ENCODE data around the gene RNF183. TPM values are rescaled to one million over a fixed set of nuclear protein-coding genes. Genes with fewer than 3 reads are reported as not detected.
A peak's percentile ranks its signal among the peaks of the same experiment; 100 is the strongest.

The RNF183 gene
- total and polyA plus RNA-seq, 9 of the 15 experiments (the other 6 are each of a cell fraction or from before 2014, with no cell fraction given), result 0.04 to 2.0 (median 0.16) TPM; not detected in 5

DNA sequence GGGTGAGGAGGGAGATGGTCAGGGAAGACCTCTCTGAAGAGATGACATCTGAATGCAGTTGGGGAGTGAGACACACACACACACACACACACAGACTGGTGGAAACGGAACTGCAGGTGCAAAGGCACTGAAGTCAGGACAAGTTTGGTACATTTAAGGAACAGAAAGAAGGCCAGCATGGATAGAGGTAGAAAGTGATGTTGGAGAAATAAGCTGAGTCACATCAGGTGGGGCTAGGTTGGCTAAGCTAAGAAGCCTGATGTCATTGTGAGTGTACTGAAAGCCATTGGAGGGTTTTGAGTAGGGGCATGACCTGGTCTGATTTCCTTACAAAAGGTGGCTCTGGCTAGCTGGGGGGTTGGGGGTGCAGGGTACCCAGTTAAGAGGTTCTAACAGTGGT, 49.2 kb upstream of the RNF183 start (continued):
- TF ChIP-seq YY1 (IDR thresholded peaks at IDR 0.05; ENCODE audit: borderline replicate concordance in 1 of 3, control insufficient read depth in 1 of 3, extremely low read depth in 1 of 3, insufficient read depth in 3 of 3, insufficient read length in 1 of 3, insufficient replicate concordance in 2 of 3, low read depth in 1 of 3, low read length in 2 of 3) (no peak), ZC3H8 (IDR thresholded peaks at IDR 0.05) (no peak), PCBP1 (IDR thresholded peaks at IDR 0.05; ENCODE audit: low read depth, low read length, poor library complexity, severe bottlenecking) (no peak), NFE2L1 (tag; IDR thresholded peaks at IDR 0.05; ENCODE audit: borderline replicate concordance, low read depth) (peak; percentile 65; the same call in 1 of the 2 replicates), ZNF239 (CRISPR knock-in tag; IDR thresholded peaks at IDR 0.05) (no peak), SMARCE1 (IDR thresholded peaks at IDR 0.05) (no peak), CTBP1 (IDR thresholded peaks at IDR 0.05; ENCODE audit: borderline replicate concordance) (peak; percentile 26; the same call in 1 of the 2 replicates), ZNF316 (IDR thresholded peaks at IDR 0.05) (peak; percentile 94), PURB (CRISPR knock-in tag; IDR thresholded peaks at IDR 0.05; ENCODE audit: low read depth) (no peak), DPF2 (IDR thresholded peaks at IDR 0.05) (peak; percentile 30; the same call in 1 of the 2 replicates), MAFF (IDR thresholded peaks at IDR 0.05; ENCODE audit: low read length) (peak; percentile 58; the same call in 1 of the 2 replicates), NFE2 (IDR thresholded peaks at IDR 0.05; ENCODE audit: low read depth) (peak; percentile 83), MAFK (IDR thresholded peaks at IDR 0.05; ENCODE audit: low read length) (peak; percentile 48; the same call in 1 of the 2 replicates), ZNF212 (CRISPR knock-in tag; IDR thresholded peaks at IDR 0.05) (no peak), CEBPG (CRISPR knock-in tag; IDR thresholded peaks at IDR 0.05) (no peak), CEBPG (tag; conservative IDR thresholded peaks at IDR 0.05 in 1 of 2, IDR thresholded peaks at IDR 0.05 in 1 of 2) (no peak)
- TF ChIP-seq, protein P1, sequence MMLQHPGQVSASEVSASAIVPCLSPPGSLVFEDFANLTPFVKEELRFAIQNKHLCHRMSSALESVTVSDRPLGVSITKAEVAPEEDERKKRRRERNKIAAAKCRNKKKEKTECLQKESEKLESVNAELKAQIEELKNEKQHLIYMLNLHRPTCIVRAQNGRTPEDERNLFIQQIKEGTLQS (IDR thresholded peaks at IDR 0.05), result peak; percentile 32; the same call in 1 of the 2 replicates
- TF ChIP-seq, protein P1 (CRISPR knock-in tag; conservative IDR thresholded peaks at IDR 0.05), result no peak
- TF ChIP-seq, protein P2, sequence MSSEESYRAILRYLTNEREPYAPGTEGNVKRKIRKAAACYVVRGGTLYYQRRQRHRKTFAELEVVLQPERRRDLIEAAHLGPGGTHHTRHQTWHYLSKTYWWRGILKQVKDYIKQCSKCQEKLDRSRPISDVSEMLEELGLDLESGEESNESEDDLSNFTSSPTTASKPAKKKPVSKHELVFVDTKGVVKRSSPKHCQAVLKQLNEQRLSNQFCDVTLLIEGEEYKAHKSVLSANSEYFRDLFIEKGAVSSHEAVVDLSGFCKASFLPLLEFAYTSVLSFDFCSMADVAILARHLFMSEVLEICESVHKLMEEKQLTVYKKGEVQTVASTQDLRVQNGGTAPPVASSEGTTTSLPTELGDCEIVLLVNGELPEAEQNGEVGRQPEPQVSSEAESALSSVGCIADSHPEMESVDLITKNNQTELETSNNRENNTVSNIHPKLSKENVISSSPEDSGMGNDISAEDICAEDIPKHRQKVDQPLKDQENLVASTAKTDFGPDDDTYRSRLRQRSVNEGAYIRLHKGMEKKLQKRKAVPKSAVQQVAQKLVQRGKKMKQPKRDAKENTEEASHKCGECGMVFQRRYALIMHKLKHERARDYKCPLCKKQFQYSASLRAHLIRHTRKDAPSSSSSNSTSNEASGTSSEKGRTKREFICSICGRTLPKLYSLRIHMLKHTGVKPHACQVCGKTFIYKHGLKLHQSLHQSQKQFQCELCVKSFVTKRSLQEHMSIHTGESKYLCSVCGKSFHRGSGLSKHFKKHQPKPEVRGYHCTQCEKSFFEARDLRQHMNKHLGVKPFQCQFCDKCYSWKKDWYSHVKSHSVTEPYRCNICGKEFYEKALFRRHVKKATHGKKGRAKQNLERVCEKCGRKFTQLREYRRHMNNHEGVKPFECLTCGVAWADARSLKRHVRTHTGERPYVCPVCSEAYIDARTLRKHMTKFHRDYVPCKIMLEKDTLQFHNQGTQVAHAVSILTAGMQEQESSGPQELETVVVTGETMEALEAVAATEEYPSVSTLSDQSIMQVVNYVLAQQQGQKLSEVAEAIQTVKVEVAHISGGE (CRISPR knock-in tag; IDR thresholded peaks at IDR 0.05), result no peak
- TF ChIP-seq, protein P3, sequence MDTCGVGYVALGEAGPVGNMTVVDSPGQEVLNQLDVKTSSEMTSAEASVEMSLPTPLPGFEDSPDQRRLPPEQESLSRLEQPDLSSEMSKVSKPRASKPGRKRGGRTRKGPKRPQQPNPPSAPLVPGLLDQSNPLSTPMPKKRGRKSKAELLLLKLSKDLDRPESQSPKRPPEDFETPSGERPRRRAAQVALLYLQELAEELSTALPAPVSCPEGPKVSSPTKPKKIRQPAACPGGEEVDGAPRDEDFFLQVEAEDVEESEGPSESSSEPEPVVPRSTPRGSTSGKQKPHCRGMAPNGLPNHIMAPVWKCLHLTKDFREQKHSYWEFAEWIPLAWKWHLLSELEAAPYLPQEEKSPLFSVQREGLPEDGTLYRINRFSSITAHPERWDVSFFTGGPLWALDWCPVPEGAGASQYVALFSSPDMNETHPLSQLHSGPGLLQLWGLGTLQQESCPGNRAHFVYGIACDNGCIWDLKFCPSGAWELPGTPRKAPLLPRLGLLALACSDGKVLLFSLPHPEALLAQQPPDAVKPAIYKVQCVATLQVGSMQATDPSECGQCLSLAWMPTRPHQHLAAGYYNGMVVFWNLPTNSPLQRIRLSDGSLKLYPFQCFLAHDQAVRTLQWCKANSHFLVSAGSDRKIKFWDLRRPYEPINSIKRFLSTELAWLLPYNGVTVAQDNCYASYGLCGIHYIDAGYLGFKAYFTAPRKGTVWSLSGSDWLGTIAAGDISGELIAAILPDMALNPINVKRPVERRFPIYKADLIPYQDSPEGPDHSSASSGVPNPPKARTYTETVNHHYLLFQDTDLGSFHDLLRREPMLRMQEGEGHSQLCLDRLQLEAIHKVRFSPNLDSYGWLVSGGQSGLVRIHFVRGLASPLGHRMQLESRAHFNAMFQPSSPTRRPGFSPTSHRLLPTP (IDR thresholded peaks at IDR 0.05; ENCODE audit: borderline replicate concordance, extremely low read depth, insufficient read length), result no peak
